GM23338 (cell line): Measurements from ENCODE around the gene EFCAB10. TPM values are rescaled to one million over a fixed set of nuclear protein-coding genes. Genes with fewer than 3 reads are reported as not detected.

Experiments used
- ATAC-seq: fragments of 200-7000 bp; cut with Tn5 transposase; 3 replicates; pipeline ENCODE4 v1.9.1; 2020
- DNase-seq: peaks from one replicate; pipeline ENCODE4 v3.0.0-alpha.2; 2015; ENCODE audit warnings: low spot score
- H2AFZ ChIP-seq: fragments of 200-600 bp; sonication (generic); 2 replicates; pipeline ENCODE4 v1.8.0; 2016; ENCODE audit warnings: antibody characterized with exemption, mild to moderate bottlenecking, moderate library complexity
- H3F3A ChIP-seq: fragments of 200-600 bp; sonication (generic); replicated peaks from 2 replicates; pipeline ENCODE4 v1.8.0; 2017; ENCODE audit warnings: antibody characterized with exemption, mixed run types, low read depth
- H3K27ac ChIP-seq: fragments of 200-600 bp; sonication (generic); 2 replicates; pipeline ENCODE4 v1.6.1; 2016; ENCODE audit warnings: low read depth
- H3K27me3 ChIP-seq: fragments of 200-600 bp; sonication (generic); 2 replicates; pipeline ENCODE4 v1.8.0; 2016; ENCODE audit warnings: mild to moderate bottlenecking, mixed run types, moderate library complexity; ENCODE audit not compliant: insufficient read depth
- H3K36me3 ChIP-seq: fragments of 200-600 bp; sonication (generic); 2 replicates; pipeline ENCODE4 v1.8.0; 2016; ENCODE audit warnings: mild to moderate bottlenecking; ENCODE audit not compliant: insufficient read depth
- H3K4me1 ChIP-seq: fragments of 200-600 bp; sonication (generic); 2 replicates; pipeline ENCODE4 v1.8.0; 2016; ENCODE audit warnings: mild to moderate bottlenecking, moderate library complexity; ENCODE audit not compliant: insufficient read depth
- H3K4me2 ChIP-seq: fragments of 200-600 bp; sonication (generic); 2 replicates; pipeline ENCODE4 v1.7.1; 2017; ENCODE audit warnings: mixed run types
- H3K4me3 ChIP-seq: fragments of 200-600 bp; sonication (generic); 2 replicates; pipeline ENCODE4 v1.6.1; 2016; ENCODE audit warnings: mixed run types
- H3K79me2 ChIP-seq: fragments of 200-600 bp; sonication (generic); replicated peaks from 2 replicates; pipeline ENCODE4 v1.8.0; 2017; ENCODE audit warnings: mild to moderate bottlenecking; ENCODE audit not compliant: insufficient read depth
- H3K9me2 ChIP-seq: fragments of 200-600 bp; sonication (generic); 2 replicates; pipeline ENCODE4 v1.8.0; 2017; ENCODE audit not compliant: insufficient read depth
- H4K20me1 ChIP-seq: fragments of 200-600 bp; sonication (generic); replicated peaks from 2 replicates; pipeline ENCODE4 v1.8.0; 2017; ENCODE audit warnings: mild to moderate bottlenecking; ENCODE audit not compliant: insufficient read depth
- H3K27ac Mint-ChIP-seq: 2 replicates; pipeline ENCODE4 v1.8.0; 2020; ENCODE audit warnings: inconsistent platforms, mild to moderate bottlenecking, moderate library complexity, mixed read lengths
- H3K27me3 Mint-ChIP-seq: 3 replicates; pipeline ENCODE4 v1.8.0; 2022; ENCODE audit warnings: low read depth, mild to moderate bottlenecking, moderate library complexity, mixed read lengths, inconsistent platforms; ENCODE audit not compliant: insufficient read depth, poor library complexity
- H3K36me3 Mint-ChIP-seq: 3 replicates; pipeline ENCODE4 v1.8.0; 2021; ENCODE audit warnings: low read depth, mild to moderate bottlenecking, inconsistent platforms, moderate library complexity, mixed read lengths
- H3K4me1 Mint-ChIP-seq: 3 replicates; pipeline ENCODE4 v1.8.0; 2020; ENCODE audit warnings: mild to moderate bottlenecking, inconsistent platforms, mixed read lengths
- H3K4me3 Mint-ChIP-seq: 3 replicates; pipeline ENCODE4 v1.8.0; 2021; ENCODE audit warnings: moderate library complexity, mild to moderate bottlenecking, inconsistent platforms, mixed read lengths
- H3K9me3 Mint-ChIP-seq: 3 replicates; pipeline ENCODE4 v1.8.0; 2020; ENCODE audit warnings: moderate library complexity, mild to moderate bottlenecking, inconsistent platforms, mixed read lengths
- CREB1 ChIP-seq: fragments of 250-450 bp; sonication (Bioruptor Pico); IDR thresholded peaks from 2 replicates; pipeline ENCODE4 v1.5.0; 2020; ENCODE audit warnings: low read depth, mild to moderate bottlenecking, moderate library complexity
- ETS1 ChIP-seq: IDR thresholded peaks from 2 replicates; pipeline ENCODE4 v1.6.1; 2016; ENCODE audit warnings: antibody characterized with exemption
- REST ChIP-seq: IDR thresholded peaks from one replicate; pipeline ENCODE4 v1.6.1; 2018; ENCODE audit warnings: antibody characterized with exemption; ENCODE audit not compliant: unreplicated experiment
- STAT1 ChIP-seq: IDR thresholded peaks from one replicate; pipeline ENCODE4 v1.6.1; 2016; ENCODE audit warnings: antibody characterized with exemption; ENCODE audit not compliant: unreplicated experiment
- ZNF114 ChIP-seq: fragments of 250-450 bp; sonication (Bioruptor Pico); IDR thresholded peaks from 2 replicates; pipeline ENCODE4 v1.5.0; 2020; ENCODE audit warnings: mild to moderate bottlenecking, moderate library complexity
- ZNF331 ChIP-seq: fragments of 250-450 bp; sonication (Bioruptor Pico); IDR thresholded peaks from 2 replicates; pipeline ENCODE4 v1.5.0; 2020; ENCODE audit warnings: low read depth, mild to moderate bottlenecking, moderate library complexity
- ZNF462 ChIP-seq: fragments of 250-450 bp; sonication (Bioruptor Pico); IDR thresholded peaks from 2 replicates; pipeline ENCODE4 v1.5.0; 2020; ENCODE audit warnings: mild to moderate bottlenecking, moderate library complexity
- polyA plus RNA-seq: library from polyadenylated mRNA; unstranded; fragments of >200 nt; fragmentation: Nextera tagmentation; extraction: Ambion mirVana; gene quantifications from 2 replicates; pipeline ENCODE4 v1.2.1, GENCODE V29; 2016
- total RNA-seq: library from RNA; depleted of rRNA; stranded (reverse); fragments of >200 nt; shearing (Covaris generic); gene quantifications from 2 replicates; pipeline ENCODE4 v1.2.3, GENCODE V29; 2014

The EFCAB10 gene
- total and polyA plus RNA-seq, 2 experiments from 2014 or later, result 4.7 to 10.3 TPM

GRCh38 chr7:105602325-105603305 lies 21.3 kb upstream of the EFCAB10 start:
- peaks cover 24% of the 10 kb centered on the region for H3K36me3 Mint-ChIP-seq
- peaks cover 31% of the 10 kb centered on the region for H3K4me1 Mint-ChIP-seq
- no peak for TF ChIP-seq STAT1
- DNase-seq, result no peak
- H3K4me3 Mint-ChIP-seq, result no peak overlapping the region
- H3K27me3 Mint-ChIP-seq, result peaks cover 20% of the 10 kb centered on the region
- no peak for ATAC-seq
- no peak overlapping the region for H3K4me3 ChIP-seq
- H3K9me2 ChIP-seq, result peaks cover 8% of the 10 kb centered on the region; the same call in 1 of the 2 replicates
- H4K20me1 ChIP-seq, result no peaks in the 10 kb centered on the region
- no peaks in the 10 kb centered on the region for H3F3A ChIP-seq
- no peaks in the 10 kb centered on the region for H3K79me2 ChIP-seq
- H3K27me3 ChIP-seq, result no peaks in the 10 kb centered on the region
- H3K4me2 ChIP-seq, result no peak overlapping the region
- no peaks in the 10 kb centered on the region for H3K36me3 ChIP-seq
- peaks cover 5% of the 10 kb centered on the region for H3K4me1 ChIP-seq
- H3K27ac Mint-ChIP-seq, result no peak overlapping the region
- no peak overlapping the region for H2AFZ ChIP-seq
- peaks cover 9% of the 10 kb centered on the region; the same call in 1 of the 3 replicates for H3K9me3 Mint-ChIP-seq
- no peak overlapping the region for H3K27ac ChIP-seq

- no peaks in the 10 kb centered on the region for H4K20me1 ChIP-seq
- Mint-ChIP-seq H3K27me3 (peaks cover 17% of the 10 kb centered on the region), H3K36me3 (peaks cover 13% of the 10 kb centered on the region), H3K27ac (peak overlapping the region; percentile 23), H3K4me1 (peaks cover 34% of the 10 kb centered on the region), H3K4me3 (no peak overlapping the region), H3K9me3 (peaks cover 9% of the 10 kb centered on the region; the same call in 1 of the 3 replicates)
- H3K4me2 ChIP-seq, result peak overlapping the region; percentile 23; the same call in 1 of the 2 replicates
- peak; percentile 45 for DNase-seq
- H3K27ac ChIP-seq, result peak overlapping the region; percentile 34
- no peaks in the 10 kb centered on the region for H3F3A ChIP-seq
- no peaks in the 10 kb centered on the region for H3K36me3 ChIP-seq
- H3K79me2 ChIP-seq, result no peaks in the 10 kb centered on the region
- no peaks in the 10 kb centered on the region for H3K27me3 ChIP-seq
- no peak overlapping the region for H2AFZ ChIP-seq
- peaks cover 8% of the 10 kb centered on the region; the same call in 1 of the 2 replicates for H3K9me2 ChIP-seq
- H3K4me1 ChIP-seq, result peaks cover 15% of the 10 kb centered on the region
- ATAC-seq, result peak; percentile 38
- no peak overlapping the region for H3K4me3 ChIP-seq
- TF ChIP-seq CREB1 (no peak), ZNF114 (no peak), ETS1 (no peak), ZNF331 (CRISPR knock-in tag) (no peak), REST (no peak), ZNF462 (no peak)
These were observed 19.6 kb upstream of the EFCAB10 start for GRCh38 chr7:105600720-105601550.
